HG02571 (cell line): Measurements from ENCODE around the gene RANBP1.

Experiments
- ATAC-seq: cut with Tn5 transposase; IDR thresholded peaks from one replicate; pipeline ENCODE4 v1.9.1; 2021; ENCODE audit warnings: mild to moderate bottlenecking, moderate library complexity; ENCODE audit not compliant: unreplicated experiment

The RANBP1 gene

GRCh38 chr22:20133930-20134549, 18.1 kb downstream of the RANBP1 start:
- ATAC-seq = no peak

GRCh38 chr22:20135265-20135664, 19.4 kb downstream of the RANBP1 start:
- ATAC-seq = no peak

- ATAC-seq = no peak
Observed at GRCh38 chr22:20135806-20136602, 20.1 kb downstream of the RANBP1 start.

GRCh38 chr22:20136603-20136873, 20.6 kb downstream of the RANBP1 start:
- ATAC-seq = no peak

- ATAC-seq = no peak
Observed at GRCh38 chr22:20137113-20137512, 21.2 kb downstream of the RANBP1 start.

GRCh38 chr22:20137671-20138416, 21.9 kb downstream of the RANBP1 start:
- ATAC-seq = no peak

GRCh38 chr22:20138417-20138738, 22.5 kb downstream of the RANBP1 start:
- ATAC-seq = no peak

GRCh38 chr22:20138868-20139267, 23.0 kb downstream of the RANBP1 start:
- ATAC-seq = no peak

- ATAC-seq = no peak
Observed at GRCh38 chr22:20139391-20140106, 23.6 kb downstream of the RANBP1 start.

- ATAC-seq = no peak
Observed at GRCh38 chr22:20140107-20140445, 24.2 kb downstream of the RANBP1 start.

- no peak for ATAC-seq
Observed at GRCh38 chr22:20140521-20140964, 24.6 kb downstream of the RANBP1 start.

- ATAC-seq = no peak
Observed at GRCh38 chr22:20141186-20142077, 25.5 kb downstream of the RANBP1 start.

GRCh38 chr22:20142711-20143621, 27.1 kb downstream of the RANBP1 start:
- no peak for ATAC-seq

GRCh38 chr22:20143883-20144665, 28.2 kb downstream of the RANBP1 start:
- ATAC-seq = no peak

- ATAC-seq = no peak
Observed at GRCh38 chr22:20145206-20145831, 29.4 kb downstream of the RANBP1 start.

- ATAC-seq = no peak
Observed at GRCh38 chr22:20145832-20146223, 29.9 kb downstream of the RANBP1 start.

GRCh38 chr22:20146777-20147176, 30.9 kb downstream of the RANBP1 start:
- ATAC-seq = no peak

- ATAC-seq = no peak
Observed at GRCh38 chr22:20147237-20147988, 31.5 kb downstream of the RANBP1 start.
